Right atrium auricular region (tissue), 2 donors: Measurements from ENCODE around the gene DPYD. TPM values are rescaled to one million over a fixed set of nuclear protein-coding genes. Genes with fewer than 3 reads are reported as not detected.

Experiments used
- DNase-seq: peaks from one replicate; pipeline ENCODE4 v3.0.0-alpha.2; 2019; ENCODE audit warnings: low spot score
- H3K27ac ChIP-seq, 2 donors: fragments of 200-600 bp; sonication (generic); 1 replicate in 1 of 2; 2 replicates in 1 of 2; pipeline ENCODE4 v1.5.1; 2016 to 2019
- H3K27me3 ChIP-seq, 2 donors: fragments of 200-600 bp; sonication (generic); one replicate each; pipeline versions ENCODE4 v1.5.1 to v1.6.0; 2017 to 2019
- H3K36me3 ChIP-seq: fragments of 200-600 bp; sonication (generic); one replicate; pipeline ENCODE4 v1.5.1; 2016
- H3K4me1 ChIP-seq, 2 donors: fragments of 200-600 bp; sonication (generic); one replicate each; pipeline versions ENCODE4 v1.5.1 to v1.6.0; 2017 to 2019
- H3K4me3 ChIP-seq, 2 donors: fragments of 200-600 bp; sonication (generic); 1 replicate in 1 of 2; 2 replicates in 1 of 2; pipeline ENCODE4 v1.5.1; 2017 to 2019; ENCODE audit warnings: mild to moderate bottlenecking in 1 of 2, moderate library complexity in 1 of 2
- H3K9me3 ChIP-seq, 2 donors: fragments of 200-600 bp; sonication (generic); one replicate each; pipeline ENCODE4 v1.5.1; 2019
- CTCF ChIP-seq, 2 donors: fragments of 200-600 bp; sonication (generic); IDR thresholded peaks; one replicate each; pipeline ENCODE4 v1.5.1; 2019; ENCODE audit warnings: antibody characterized with exemption in 2 of 2
- total RNA-seq, 2 donors: library from RNA; depleted of rRNA; stranded (reverse); fragments of >200 nt; gene quantifications; one replicate each; pipeline ENCODE4 v1.1.0, GENCODE V29; 2016

Gene DPYD
- total RNA-seq, 2 donors from 2014 or later, result 11.3 to 14.5 TPM

- peak overlapping the region in 1 of 2 donors; percentile 29 for H3K27ac ChIP-seq
- H3K4me3 ChIP-seq, result no peak overlapping the region
- H3K27me3 ChIP-seq, result no peaks in the 10 kb centered on the region
- peaks cover 0 to 16% of the 10 kb centered on the region in 2 donors for H3K4me1 ChIP-seq
- TF ChIP-seq CTCF (IDR thresholded peaks at IDR 0.05), result no peak
- no peak for DNase-seq
- no peaks in the 10 kb centered on the region for H3K9me3 ChIP-seq
- no peaks in the 10 kb centered on the region for H3K36me3 ChIP-seq
Measured at GRCh38 chr1:97797403-97798183, 123.2 kb downstream of the DPYD start.

GRCh38 chr1:97796711-97797110 is 124.1 kb downstream of the DPYD start:
- no peak for DNase-seq
- Histone ChIP-seq H3K27ac (peak overlapping the region in 1 of 2 donors; percentile 29), H3K36me3 (no peaks in the 10 kb centered on the region), H3K27me3 (no peaks in the 10 kb centered on the region), H3K4me3 (no peak overlapping the region), H3K4me1 (peaks cover 0 to 16% of the 10 kb centered on the region in 2 donors), H3K9me3 (no peaks in the 10 kb centered on the region)
- no peak for TF ChIP-seq CTCF (IDR thresholded peaks at IDR 0.05)

- Histone ChIP-seq H3K36me3 (no peaks in the 10 kb centered on the region), H3K27me3 (no peaks in the 10 kb centered on the region), H3K4me3 (no peak overlapping the region), H3K4me1 (peaks cover 0 to 12% of the 10 kb centered on the region in 2 donors), H3K27ac (no peak overlapping the region), H3K9me3 (no peaks in the 10 kb centered on the region)
- no peak for TF ChIP-seq CTCF (IDR thresholded peaks at IDR 0.05)
- DNase-seq, result no peak
Measured at GRCh38 chr1:97792655-97793054, 128.2 kb downstream of the DPYD start.

GRCh38 chr1:97791251-97791650 is 129.6 kb downstream of the DPYD start:
- no peak overlapping the region for H3K27ac ChIP-seq
- peaks cover 0 to under 1% of the 10 kb centered on the region in 2 donors for H3K4me1 ChIP-seq
- no peaks in the 10 kb centered on the region for H3K27me3 ChIP-seq
- H3K36me3 ChIP-seq, result no peaks in the 10 kb centered on the region
- DNase-seq, result no peak
- no peak overlapping the region for H3K4me3 ChIP-seq
- TF ChIP-seq CTCF (IDR thresholded peaks at IDR 0.05), result no peak
- no peaks in the 10 kb centered on the region for H3K9me3 ChIP-seq

GRCh38 chr1:97787231-97787630 is 133.6 kb downstream of the DPYD start:
- DNase-seq, result no peak
- Histone ChIP-seq H3K4me3 (no peak overlapping the region), H3K4me1 (no peaks in the 10 kb centered on the region), H3K27me3 (no peaks in the 10 kb centered on the region), H3K36me3 (no peaks in the 10 kb centered on the region), H3K27ac (no peak overlapping the region), H3K9me3 (no peaks in the 10 kb centered on the region)
- TF ChIP-seq CTCF (IDR thresholded peaks at IDR 0.05), result no peak

GRCh38 chr1:97784661-97785060 is 136.2 kb downstream of the DPYD start:
- no peaks in the 10 kb centered on the region for H3K9me3 ChIP-seq
- no peak overlapping the region for H3K4me3 ChIP-seq
- H3K4me1 ChIP-seq, result no peaks in the 10 kb centered on the region
- H3K27me3 ChIP-seq, result no peaks in the 10 kb centered on the region
- TF ChIP-seq CTCF (IDR thresholded peaks at IDR 0.05), result no peak
- H3K27ac ChIP-seq, result no peak overlapping the region
- DNase-seq, result no peak
- H3K36me3 ChIP-seq, result no peaks in the 10 kb centered on the region
